Measurements from ENCODE around the gene RPTOR. TPM values are rescaled to one million over a fixed set of nuclear protein-coding genes. Genes with fewer than 3 reads are reported as not detected.

Gene RPTOR
- polyA plus RNA-seq, 1 donor (not counting 4 experiments of a cell fraction or from before 2014, with no cell fraction given): 4.0 TPM

DNA sequence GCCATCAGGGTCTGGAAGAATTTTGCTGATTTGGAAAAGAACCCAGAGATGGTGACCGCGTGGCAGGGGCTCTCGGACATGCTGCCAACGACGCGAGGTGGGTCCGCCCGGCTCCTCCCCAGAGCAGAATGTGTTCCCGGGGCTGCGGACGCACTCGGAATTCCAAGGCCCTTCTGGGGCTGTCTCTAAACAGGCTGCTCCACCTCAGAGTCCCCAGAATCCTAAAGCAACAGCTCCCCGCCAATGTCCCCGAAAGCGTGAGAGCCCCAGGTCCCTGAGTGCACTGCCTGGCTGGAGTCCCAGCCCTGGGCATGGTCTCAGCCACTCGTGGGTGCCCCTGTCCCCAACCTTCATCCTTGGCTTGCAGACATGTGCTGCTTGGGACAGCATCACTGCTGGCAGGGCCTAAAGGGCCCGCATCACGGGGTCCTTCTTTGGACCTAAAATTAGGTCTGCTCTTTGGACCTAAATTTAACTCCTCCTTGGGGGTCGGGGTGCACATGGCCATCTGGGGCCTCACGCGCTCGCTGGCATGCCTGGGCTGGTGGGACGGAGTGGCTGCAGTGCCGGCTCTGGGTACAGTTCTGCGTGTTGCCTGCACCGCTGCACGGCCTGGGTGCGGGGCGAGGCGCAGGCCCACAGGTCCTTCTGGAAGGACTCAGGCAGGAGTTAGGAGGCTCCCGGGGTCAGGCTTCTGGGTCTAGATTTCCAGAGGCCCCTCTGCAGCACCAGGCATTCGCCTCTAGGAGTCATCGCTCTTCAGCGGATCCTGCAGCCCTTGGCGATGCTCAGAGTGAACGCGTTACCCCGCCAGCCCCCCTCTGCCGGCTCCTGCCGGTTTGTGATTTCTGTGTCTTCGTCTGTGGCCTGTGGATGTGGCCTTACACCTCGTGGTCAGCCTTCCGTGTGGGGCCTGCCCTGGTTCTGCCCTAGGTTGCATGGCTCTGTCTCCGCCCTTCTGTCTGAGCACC, 405.1 kb downstream of the RPTOR start:
- Histone ChIP-seq H3K27me3 (ENCODE audit: control insufficient read depth, extremely low read depth, insufficient read depth, low read length) (no peaks in the 10 kb centered on the region), H4K20me1 (ENCODE audit: control insufficient read depth, extremely low read depth, insufficient read depth, low read length) (no peaks in the 10 kb centered on the region), H3K9me3 (ENCODE audit: control insufficient read depth, low read depth, low read length) (no peaks in the 10 kb centered on the region), H3K27ac (ENCODE audit: control insufficient read depth, insufficient read depth, low read length) (no peak overlapping the region), H3K9me1 (ENCODE audit: control insufficient read depth, extremely low read depth, insufficient read depth, low read length) (no peaks in the 10 kb centered on the region), H3K36me3 (ENCODE audit: control insufficient read depth in 2 of 2, extremely low read depth in 1 of 2, insufficient read depth in 2 of 2, low read length in 2 of 2) (peaks cover 4 to 13% of the 10 kb centered on the region in 2 experiments), H3K4me2 (ENCODE audit: control insufficient read depth, extremely low read depth, insufficient read depth, low read depth, low read length) (no peak overlapping the region), H3K9ac (ENCODE audit: control insufficient read depth, extremely low read depth, insufficient read depth, low read length) (no peak overlapping the region), H3K4me1 (ENCODE audit: control insufficient read depth, extremely low read depth, insufficient read depth, low read length) (no peaks in the 10 kb centered on the region), H2AFZ (ENCODE audit: control insufficient read depth, low read length) (no peak overlapping the region), H3K4me3 (ENCODE audit: control insufficient read depth in 2 of 3, extremely low read depth in 1 of 3, insufficient read depth in 2 of 3, low read depth in 1 of 3, low read length in 3 of 3) (no peak overlapping the region), H3K79me2 (ENCODE audit: control insufficient read depth, insufficient read depth, low read length) (no peaks in the 10 kb centered on the region)
- dilution Hi-C loops (cut with MboI; ENCODE audit: extremely low pct_ligation_motif_present, low sequenced_read_pairs): no loop called here
- DNase-seq (ENCODE audit: low read depth, low spot score) (no peak), FAIRE-seq (no peak)
- TF ChIP-seq, protein P1, sequence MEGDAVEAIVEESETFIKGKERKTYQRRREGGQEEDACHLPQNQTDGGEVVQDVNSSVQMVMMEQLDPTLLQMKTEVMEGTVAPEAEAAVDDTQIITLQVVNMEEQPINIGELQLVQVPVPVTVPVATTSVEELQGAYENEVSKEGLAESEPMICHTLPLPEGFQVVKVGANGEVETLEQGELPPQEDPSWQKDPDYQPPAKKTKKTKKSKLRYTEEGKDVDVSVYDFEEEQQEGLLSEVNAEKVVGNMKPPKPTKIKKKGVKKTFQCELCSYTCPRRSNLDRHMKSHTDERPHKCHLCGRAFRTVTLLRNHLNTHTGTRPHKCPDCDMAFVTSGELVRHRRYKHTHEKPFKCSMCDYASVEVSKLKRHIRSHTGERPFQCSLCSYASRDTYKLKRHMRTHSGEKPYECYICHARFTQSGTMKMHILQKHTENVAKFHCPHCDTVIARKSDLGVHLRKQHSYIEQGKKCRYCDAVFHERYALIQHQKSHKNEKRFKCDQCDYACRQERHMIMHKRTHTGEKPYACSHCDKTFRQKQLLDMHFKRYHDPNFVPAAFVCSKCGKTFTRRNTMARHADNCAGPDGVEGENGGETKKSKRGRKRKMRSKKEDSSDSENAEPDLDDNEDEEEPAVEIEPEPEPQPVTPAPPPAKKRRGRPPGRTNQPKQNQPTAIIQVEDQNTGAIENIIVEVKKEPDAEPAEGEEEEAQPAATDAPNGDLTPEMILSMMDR (optimal IDR thresholded peaks at IDR 0.05 in 1 of 3, IDR thresholded peaks at IDR 0.05 in 1 of 3, conservative IDR thresholded peaks at IDR 0.05 in 1 of 3; ENCODE audit: extremely low read depth in 1 of 3, insufficient read depth in 2 of 3, low read length in 3 of 3): no peak
- no peak for TF ChIP-seq EZH2 (IDR thresholded peaks at IDR 0.05; ENCODE audit: low read length)

- H3K27ac ChIP-seq (ENCODE audit: control insufficient read depth, insufficient read depth, low read length): no peak overlapping the region
- no peak for TF ChIP-seq EZH2 (IDR thresholded peaks at IDR 0.05; ENCODE audit: low read length)
- TF ChIP-seq, protein P1 (optimal IDR thresholded peaks at IDR 0.05 in 1 of 3, IDR thresholded peaks at IDR 0.05 in 1 of 3, conservative IDR thresholded peaks at IDR 0.05 in 1 of 3; ENCODE audit: extremely low read depth in 1 of 3, insufficient read depth in 2 of 3, low read length in 3 of 3): no peak
- H3K27me3 ChIP-seq (ENCODE audit: control insufficient read depth, extremely low read depth, insufficient read depth, low read length): no peaks in the 10 kb centered on the region
- H3K9ac ChIP-seq (ENCODE audit: control insufficient read depth, extremely low read depth, insufficient read depth, low read length): no peak overlapping the region
- no peak overlapping the region for H3K4me3 ChIP-seq (ENCODE audit: control insufficient read depth in 2 of 3, extremely low read depth in 1 of 3, insufficient read depth in 2 of 3, low read depth in 1 of 3, low read length in 3 of 3)
- FAIRE-seq (no peak), DNase-seq (ENCODE audit: low read depth, low spot score) (no peak)
- dilution Hi-C loops (cut with MboI; ENCODE audit: extremely low pct_ligation_motif_present, low sequenced_read_pairs): no loop called here
- no peaks in the 10 kb centered on the region for H3K9me1 ChIP-seq (ENCODE audit: control insufficient read depth, extremely low read depth, insufficient read depth, low read length)
- H2AFZ ChIP-seq (ENCODE audit: control insufficient read depth, low read length): no peak overlapping the region
- H3K36me3 ChIP-seq (ENCODE audit: control insufficient read depth in 2 of 2, extremely low read depth in 1 of 2, insufficient read depth in 2 of 2, low read length in 2 of 2): peaks cover 2 to 13% of the 10 kb centered on the region in 2 experiments
- no peaks in the 10 kb centered on the region for H3K4me1 ChIP-seq (ENCODE audit: control insufficient read depth, extremely low read depth, insufficient read depth, low read length)
- H3K9me3 ChIP-seq (ENCODE audit: control insufficient read depth, low read depth, low read length): no peaks in the 10 kb centered on the region
- no peak overlapping the region for H3K4me2 ChIP-seq (ENCODE audit: control insufficient read depth, extremely low read depth, insufficient read depth, low read depth, low read length)
- H3K79me2 ChIP-seq (ENCODE audit: control insufficient read depth, insufficient read depth, low read length): no peaks in the 10 kb centered on the region
- no peaks in the 10 kb centered on the region for H4K20me1 ChIP-seq (ENCODE audit: control insufficient read depth, extremely low read depth, insufficient read depth, low read length)
Observed at GRCh38 chr17:80950466-80951120, 406.0 kb downstream of the RPTOR start.

All from keratinocyte (primary cell).